ENCODE results near the gene DRAP1.

- TF ChIP-seq CTCF (conservative IDR thresholded peaks at IDR 0.05; ENCODE audit: low read length) (no peak), EZH2phosphoT487 (IDR thresholded peaks at IDR 0.05; ENCODE audit: borderline replicate concordance, low read depth, low read length) (no peak)
These were observed 750 bp upstream of the DRAP1 start, which contains the start of gene C11orf68 for GRCh38 chr11:65918211-65919140.

Data from OCI-LY7 (cell line).